ENCODE results near the gene PCNX1. TPM values are rescaled to one million over a fixed set of nuclear protein-coding genes. Genes with fewer than 3 reads are reported as not detected.
A peak's percentile ranks its signal among the peaks of the same experiment; 100 is the strongest.
"Not testable (repeated sequence)": the region's sequence is repeated elsewhere in the genome, so short reads cannot be mapped to it uniquely, and the experiment has no call there.

PCNX1 gene
- polyA plus RNA-seq, 3 donors = 40.4 to 56.2 (median 51.4) TPM

DNA sequence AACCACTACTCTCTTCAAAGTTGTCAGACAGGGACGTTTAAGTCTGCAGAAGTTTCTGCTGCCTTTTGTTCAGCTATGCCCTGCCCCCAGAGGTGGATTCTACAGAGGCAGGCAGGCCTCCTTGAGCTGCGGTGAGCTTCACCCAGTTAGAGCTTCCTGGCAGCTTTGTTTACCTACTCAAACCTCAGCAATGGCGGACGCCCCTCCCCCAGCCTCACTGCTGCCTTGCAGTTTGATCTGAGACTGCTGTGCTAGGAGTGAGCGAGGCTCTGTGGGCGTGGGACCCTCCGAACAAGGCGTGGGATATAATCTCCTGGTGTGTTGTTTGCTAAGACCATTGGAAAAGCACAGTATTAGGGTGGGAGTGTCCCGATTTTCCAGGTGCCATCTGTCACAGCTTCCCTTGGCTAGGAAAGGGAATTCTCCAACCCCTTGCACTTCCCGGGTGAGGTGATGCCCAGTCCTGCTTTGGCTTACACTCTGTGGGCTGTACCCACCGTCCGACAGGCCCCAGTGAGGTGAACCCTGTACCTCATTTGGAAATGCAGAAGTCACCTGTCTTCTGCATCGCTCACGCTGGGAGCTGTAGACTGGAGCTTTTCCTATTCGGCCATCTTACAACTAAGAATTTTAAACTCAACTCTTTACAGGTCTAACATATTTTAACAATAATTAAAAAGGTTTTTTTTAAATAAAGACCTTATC is 34.5 kb downstream of the PCNX1 start:
- DNase-seq (ENCODE audit: extremely low read depth in 1 of 11, low read depth in 9 of 11, low spot score in 4 of 11) = not testable (repeated sequence)

DNA sequence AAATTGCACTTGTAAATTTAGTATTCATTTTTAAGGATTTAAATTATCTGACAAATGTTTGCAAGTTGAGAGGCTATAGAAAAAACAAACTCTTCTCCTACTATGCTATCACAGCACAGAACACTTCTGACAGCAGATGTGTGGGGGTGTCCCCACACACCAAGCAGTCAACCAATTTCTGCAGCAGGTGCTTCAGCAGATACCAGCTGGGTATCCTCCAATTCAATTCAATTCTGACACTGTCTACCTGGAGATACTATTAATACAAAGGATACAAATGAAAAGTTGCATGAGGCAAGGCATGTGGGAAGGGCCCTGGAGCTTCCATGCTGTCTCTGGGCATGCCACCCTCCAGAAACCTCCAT is 35.1 kb downstream of the PCNX1 start:
- DNase-seq (ENCODE audit: extremely low read depth in 1 of 11, low read depth in 9 of 11, low spot score in 4 of 11) = no peak

DNA sequence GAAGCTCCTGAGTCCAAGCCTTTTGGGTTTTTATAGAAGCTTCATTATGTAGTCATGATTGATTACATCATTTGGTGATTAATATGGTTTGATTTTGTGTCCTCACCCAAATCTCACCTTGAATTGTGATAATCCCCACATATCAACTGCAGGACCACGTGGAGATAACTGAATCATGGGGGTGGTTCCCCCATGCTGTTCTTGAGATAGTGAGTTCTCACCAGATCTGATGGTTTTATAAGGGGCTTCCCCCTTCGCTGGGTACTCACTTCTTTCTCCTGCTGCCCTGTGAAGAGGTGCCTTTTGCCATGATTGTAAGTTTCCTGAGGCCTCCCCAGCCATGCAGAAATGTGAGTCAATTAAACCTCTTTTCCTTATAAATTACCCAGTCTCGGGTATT is 35.5 kb downstream of the PCNX1 start:
- not testable (repeated sequence) for DNase-seq (ENCODE audit: extremely low read depth in 1 of 11, low read depth in 9 of 11, low spot score in 4 of 11)

DNA sequence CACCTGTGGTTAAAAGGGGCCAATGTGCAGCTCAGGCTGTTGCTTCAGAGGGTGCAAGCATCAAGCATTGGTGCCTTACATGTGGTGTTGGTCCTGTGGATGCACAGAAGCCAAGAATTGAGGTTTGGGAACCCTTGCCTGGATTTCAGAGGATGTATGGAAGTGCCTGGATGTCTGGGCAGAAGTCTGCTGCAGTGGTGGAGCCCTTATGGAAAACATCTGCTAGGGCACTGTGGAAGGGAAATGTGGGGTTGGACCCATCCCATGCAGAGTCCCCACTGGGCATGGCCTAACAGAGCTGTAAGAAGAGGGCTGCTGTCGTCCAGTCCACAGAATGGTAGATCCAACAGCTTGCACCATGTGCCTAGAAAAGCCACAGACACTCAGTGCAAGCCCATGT is 36.6 kb downstream of the PCNX1 start:
- no peak for DNase-seq (ENCODE audit: extremely low read depth in 1 of 11, low read depth in 9 of 11, low spot score in 4 of 11)

DNA sequence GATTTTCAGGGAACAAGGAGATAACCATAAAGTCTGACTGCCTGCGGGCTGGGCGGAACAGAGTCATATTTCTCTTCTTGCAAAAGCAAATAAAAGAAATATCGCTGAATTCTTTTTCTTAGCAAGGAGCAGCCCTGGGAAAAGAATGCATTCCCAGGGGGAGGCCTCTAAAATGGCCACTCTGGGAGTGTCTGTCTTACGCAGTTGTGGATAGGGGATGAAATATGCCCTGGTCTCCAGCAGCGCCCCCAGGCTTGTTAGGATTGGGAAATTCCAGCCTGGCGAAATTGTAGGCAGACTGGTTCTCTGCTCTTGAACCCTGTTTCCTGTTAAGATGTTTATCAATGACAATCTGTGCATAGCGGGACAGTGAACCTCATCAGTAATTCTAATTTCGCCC is 40.5 kb downstream of the PCNX1 start:
- no peak for DNase-seq (ENCODE audit: extremely low read depth in 1 of 11, low read depth in 9 of 11, low spot score in 4 of 11)

DNA sequence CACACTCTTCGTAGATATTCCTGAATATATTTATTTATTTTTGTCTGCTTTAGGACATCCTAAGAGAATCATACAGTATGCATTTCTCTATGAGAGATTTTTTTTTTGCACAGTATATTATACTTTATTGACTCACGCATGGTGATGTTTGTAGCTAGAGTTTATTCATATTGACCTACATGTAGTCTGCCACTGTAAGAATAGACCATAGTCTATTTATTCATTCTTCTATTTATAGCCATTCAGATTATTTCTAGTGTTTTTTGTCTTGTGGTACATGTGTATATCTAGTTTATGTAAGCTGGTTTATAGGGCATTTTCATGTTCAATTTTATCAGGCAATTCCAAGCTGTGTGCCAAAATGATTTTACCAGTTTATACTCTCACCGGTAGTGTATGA is 45.2 kb downstream of the PCNX1 start:
- no peak for DNase-seq (ENCODE audit: extremely low read depth in 1 of 11, low read depth in 9 of 11, low spot score in 4 of 11)

DNA sequence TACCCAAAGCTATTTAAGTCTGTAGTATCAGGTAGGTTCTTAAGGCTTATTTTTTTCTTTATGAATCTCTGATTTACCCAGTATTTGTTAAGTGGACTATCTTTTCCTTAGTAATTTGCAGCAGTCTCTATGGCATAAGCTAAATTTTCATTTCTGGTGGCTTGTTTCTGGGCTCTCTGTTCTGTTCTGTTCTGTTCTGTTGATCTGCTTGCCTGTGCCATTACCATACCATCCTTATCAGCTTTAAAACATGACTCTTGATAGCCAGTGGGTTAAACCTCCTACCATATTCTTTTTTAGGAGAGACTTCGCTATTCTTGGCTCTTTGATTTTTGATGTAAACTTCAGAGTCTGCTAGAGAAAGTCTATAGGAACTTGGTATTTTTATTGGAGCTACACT is 46.8 kb downstream of the PCNX1 start:
- no peak for DNase-seq (ENCODE audit: extremely low read depth in 1 of 11, low read depth in 9 of 11, low spot score in 4 of 11)

DNA sequence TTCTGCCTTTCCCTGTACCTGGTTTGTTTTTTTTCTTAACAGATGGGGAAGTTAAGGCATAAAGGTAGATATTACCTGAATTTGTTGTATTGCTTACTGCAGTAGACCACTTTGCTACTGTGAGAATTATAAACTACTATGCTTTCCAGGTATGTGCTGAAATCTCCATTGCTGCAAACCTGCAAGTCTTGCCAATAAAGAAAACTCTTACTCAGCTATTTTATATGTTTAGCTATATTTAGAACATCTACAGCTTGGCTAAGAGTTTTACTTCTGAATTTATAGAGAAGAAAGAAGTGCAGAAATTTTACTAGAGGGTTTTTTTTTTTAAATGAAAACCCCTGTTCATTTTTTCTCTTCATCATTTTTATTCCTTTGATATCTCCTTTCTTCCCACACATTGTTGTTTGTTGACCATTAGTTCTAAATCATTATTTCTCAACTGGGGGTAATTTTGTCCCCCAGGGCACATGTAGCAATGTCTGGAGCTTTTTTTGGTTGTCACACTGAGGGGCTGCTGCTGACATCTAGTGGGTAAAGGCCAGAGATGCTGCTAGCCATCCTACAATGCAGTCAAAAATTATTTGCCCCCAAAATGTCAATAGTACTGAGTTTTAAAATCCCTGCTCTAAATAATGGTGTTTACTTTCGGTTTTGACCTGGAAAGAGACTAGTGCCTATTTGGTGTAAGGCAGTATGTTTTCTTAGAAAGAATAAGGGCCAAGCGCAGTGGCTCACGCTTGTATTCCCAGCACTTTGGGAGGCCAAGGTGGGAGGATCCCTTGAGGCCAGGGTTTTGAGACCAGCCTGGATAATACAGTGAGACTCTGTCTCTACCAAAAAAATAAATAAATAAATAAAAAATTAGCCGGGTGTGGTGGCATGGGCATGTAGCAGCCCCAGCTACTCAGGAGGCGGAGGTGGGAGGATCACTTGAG is 48.6 kb downstream of the PCNX1 start:
- DNase-seq (ENCODE audit: extremely low read depth in 1 of 11, low read depth in 9 of 11, low spot score in 4 of 11) = peak in 1 of 11 donors; percentile 1

DNA sequence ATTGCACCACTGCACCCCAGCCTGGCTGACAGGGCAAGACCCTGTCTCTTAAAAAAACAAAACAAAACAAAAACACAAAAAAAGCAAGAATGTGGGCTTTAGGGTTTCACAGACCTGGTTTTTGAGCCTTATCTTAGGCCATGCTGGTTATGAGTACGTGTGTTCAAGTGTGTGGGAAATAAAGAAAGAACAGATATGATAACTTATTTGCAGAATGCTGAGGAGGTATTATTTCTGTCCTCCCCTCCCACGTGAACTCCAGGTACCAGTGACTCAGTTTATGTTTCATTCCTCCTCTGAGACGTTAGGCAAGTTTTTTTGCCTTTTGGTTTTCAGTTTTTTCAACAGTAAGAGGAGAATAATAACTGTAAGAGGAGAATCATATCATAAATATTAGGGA is 49.3 kb downstream of the PCNX1 start:
- no peak for DNase-seq (ENCODE audit: extremely low read depth in 1 of 11, low read depth in 9 of 11, low spot score in 4 of 11)

DNA sequence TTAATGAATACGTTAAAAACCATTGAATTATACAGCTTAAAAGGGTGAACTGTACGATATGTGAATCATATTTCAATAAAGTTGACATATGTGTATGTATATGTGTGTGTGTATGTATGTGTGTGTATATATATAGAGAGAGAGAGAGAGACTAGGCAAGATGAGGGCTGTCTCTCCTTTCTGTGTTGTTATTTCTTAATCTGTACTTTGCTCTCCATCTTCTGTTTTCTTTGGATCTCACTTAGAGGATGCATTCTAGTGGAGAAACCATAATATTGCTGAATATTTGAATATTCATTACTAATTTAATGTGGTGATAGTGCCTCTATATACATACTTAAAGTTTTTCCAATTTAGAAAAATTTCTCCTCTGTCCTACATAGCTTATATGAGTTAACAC is 50.5 kb downstream of the PCNX1 start:
- no peak for DNase-seq (ENCODE audit: extremely low read depth in 1 of 11, low read depth in 9 of 11, low spot score in 4 of 11)

DNA sequence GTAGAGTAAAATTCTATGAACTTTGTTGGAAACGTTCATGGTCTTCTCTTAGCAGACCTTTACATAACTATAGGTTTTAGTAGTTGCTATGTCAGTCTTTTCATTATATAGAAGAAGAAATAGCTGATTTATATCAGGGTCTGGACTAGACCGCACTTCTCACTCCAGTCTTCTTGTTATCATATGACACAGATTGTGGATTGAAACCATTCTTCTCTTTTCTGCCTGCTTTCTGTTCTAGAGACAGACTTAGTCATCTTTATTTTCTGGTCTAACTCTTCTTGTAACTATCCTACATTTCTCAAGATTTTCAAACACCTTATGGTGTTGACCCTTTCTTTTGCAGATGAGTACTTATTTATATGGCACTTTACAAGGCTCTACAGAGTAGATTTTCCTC is 55.7 kb downstream of the PCNX1 start:
- no peak for DNase-seq (ENCODE audit: extremely low read depth in 1 of 11, low read depth in 9 of 11, low spot score in 4 of 11)

DNA sequence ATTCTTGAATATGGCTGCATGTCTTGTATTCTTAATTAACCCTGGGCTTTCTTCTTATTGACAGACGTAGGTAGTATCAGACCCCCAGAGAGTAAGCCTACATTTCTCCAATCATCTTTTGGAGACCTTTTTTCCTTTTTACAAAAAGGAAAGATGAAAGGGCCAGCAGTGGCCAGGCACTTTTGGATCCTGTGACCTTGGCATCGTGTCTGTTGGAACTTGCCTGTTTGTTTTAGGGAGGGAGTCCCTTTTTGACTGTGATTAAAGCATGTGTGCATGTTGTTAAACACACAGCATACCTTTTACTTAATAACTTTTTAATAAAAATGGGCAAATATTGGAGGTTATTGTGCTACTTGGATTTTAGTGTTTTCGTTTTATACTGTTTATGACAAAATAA is 57.2 kb downstream of the PCNX1 start:
- DNase-seq (ENCODE audit: extremely low read depth in 1 of 11, low read depth in 9 of 11, low spot score in 4 of 11) = no peak

DNA sequence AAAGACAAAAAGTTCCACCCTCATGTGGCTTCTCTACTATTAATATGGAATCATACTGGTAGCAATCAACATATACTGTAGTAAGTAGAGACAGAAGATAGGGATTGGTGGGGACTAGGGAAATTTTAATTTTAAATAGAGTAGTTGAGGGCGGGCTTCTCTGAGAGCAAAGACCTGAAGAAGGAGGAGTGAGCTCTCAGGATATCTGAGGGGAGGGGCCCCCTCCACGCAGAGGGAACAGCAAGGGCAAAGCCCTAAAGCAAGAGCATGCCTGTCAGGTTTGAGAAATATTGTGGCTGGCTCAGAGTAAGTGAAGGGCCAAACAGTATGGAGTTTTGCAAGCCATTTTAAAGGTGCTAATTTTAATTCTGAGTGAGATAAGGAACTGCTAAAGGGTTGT is 64.3 kb downstream of the PCNX1 start:
- DNase-seq (ENCODE audit: extremely low read depth in 1 of 11, low read depth in 9 of 11, low spot score in 4 of 11) = no peak

DNA sequence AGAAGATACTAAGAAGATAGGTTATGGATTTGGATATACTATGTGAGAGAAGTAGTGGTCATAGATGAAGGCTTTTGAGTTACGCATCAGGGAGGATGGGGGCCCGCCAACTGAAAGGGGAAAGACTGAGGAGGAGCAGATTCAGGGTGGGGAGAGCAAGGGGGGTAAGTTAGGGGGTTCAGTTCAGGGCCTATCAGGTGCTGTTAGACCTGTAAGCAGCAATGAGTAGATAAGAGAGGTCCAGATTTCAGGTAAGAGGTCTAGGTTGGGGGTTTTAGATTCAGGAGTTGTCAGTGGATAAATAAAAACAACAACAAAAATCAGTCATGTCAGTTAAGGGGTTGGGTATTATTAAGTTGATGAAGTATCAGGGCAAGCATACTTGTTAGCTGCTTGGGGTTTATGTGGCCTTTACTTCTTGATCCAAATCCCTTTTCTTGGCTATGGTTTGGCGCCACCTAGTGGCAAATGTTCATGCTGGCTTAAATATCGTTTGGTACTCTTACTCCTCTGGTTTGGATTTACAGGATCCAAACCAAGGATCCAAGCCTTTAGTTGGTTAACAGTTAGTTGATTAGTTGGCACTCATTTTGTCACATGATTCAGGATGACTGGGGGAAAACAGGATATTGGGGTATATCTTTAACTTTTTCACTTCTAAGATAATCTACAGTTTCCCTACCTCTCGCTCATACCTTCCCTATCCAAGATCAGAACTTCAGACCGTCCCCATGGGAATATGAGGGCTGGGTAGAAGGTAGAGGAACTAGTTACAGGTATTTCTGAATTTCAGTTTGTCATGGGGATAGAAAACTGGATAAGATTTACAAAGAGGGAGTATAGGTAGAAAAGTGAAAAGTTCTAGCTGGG is 65.1 kb downstream of the PCNX1 start:
- peak; percentile 67 to 88 (median 80) for DNase-seq (ENCODE audit: extremely low read depth in 1 of 11, low read depth in 9 of 11, low spot score in 4 of 11)

DNA sequence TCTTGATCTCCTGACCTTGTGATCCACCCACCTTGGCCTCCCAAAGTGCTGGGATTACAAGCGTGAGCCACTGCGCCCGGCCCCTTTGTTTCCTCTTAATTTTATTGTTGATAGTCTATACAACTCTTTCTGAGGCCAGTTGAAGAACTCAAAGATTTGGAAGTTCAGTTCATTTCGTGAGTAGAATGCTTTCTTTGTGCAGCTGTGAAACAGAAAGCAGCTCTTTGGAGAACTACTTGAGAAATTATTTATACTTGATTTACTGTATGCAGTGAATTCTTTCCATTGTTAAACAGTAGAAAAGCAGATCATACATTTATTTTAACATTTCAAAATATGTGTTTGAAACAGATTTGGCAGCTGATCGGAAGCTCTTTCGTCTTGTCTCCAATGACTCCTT is 69.3 kb downstream of the PCNX1 start:
- DNase-seq (ENCODE audit: extremely low read depth in 1 of 11, low read depth in 9 of 11, low spot score in 4 of 11) = no peak

DNA sequence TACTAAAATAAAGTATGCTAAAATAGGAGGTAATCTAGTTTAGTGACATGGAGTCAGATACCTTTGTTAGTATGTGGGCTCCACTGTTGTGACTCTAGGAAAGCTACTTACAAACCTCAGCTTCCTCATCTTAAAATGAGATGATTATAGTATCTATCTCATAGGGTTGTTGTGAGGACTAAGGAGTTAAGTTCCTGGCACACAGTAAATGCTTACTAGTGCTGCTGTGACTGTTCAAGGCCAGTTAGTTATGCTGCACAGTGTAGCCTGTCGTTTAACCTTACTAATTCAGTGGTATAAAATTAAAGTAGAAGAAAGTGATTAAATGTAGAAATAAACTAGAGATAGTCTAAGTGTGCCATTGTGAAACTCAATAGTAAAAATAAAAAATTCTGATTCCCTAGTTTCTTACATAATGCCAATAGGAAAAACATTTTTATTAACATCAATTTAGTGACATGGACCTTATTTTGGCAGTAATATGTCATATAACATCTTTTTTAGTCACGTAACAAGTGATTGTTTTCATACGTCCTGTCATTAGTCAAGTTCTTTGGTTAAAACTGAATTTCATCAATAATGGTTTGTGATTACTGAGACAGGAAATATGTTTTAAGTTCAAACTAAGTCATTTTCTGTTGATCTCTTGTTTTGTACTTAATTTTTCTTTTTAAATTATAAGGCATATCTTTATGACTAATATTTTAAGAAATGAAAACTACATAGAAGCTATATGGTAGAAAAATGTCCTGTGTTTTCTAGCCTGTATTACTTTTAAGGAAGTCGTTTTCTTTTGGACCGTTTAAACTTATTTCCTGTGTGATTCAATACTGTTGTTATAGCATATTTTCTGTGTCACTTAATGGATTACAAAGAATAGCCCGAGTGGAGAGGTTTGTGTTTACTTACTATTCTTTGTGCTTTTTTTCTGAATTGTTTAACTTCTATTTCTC is 74.0 kb downstream of the PCNX1 start:
- no peak for DNase-seq (ENCODE audit: extremely low read depth in 1 of 11, low read depth in 9 of 11, low spot score in 4 of 11)

DNA sequence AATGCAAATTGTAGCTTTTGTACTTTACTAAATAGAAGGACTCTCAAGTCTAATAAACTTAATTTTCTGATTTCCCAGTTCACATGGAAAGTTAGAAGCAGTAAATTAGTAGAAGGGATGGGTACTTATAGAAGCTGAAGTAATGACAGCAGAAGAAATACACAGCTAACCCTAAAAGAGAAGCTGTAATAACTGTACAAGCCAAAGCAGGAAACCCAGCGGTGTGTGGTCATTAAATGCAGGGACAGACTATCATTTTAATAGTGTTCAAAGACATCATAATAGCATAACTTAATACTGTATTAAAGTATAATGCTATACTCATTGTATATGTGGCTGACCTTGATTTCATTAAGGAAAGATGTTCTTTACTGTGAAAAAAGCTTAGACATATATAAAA is 74.9 kb downstream of the PCNX1 start:
- no peak for DNase-seq (ENCODE audit: extremely low read depth in 1 of 11, low read depth in 9 of 11, low spot score in 4 of 11)

DNA sequence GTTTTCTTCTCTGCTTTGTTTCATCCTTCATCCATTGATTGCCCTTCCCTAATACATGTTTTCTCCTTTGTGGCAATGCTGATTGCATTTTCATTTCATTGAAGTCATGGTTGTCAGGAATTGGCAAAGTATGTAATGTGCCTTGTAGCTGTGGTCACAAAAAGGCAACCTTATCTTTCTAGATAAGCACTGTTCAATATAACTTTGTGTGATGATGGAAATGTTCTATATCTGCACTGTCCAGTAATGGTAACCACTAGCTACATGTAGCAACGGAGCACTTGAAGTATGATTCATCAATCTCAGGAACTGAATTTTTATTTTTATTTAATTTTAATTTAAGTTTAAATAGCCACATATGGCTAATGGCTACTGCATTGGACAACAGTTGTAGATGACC is 79.8 kb downstream of the PCNX1 start:
- DNase-seq (ENCODE audit: extremely low read depth in 1 of 11, low read depth in 9 of 11, low spot score in 4 of 11) = no peak

DNA sequence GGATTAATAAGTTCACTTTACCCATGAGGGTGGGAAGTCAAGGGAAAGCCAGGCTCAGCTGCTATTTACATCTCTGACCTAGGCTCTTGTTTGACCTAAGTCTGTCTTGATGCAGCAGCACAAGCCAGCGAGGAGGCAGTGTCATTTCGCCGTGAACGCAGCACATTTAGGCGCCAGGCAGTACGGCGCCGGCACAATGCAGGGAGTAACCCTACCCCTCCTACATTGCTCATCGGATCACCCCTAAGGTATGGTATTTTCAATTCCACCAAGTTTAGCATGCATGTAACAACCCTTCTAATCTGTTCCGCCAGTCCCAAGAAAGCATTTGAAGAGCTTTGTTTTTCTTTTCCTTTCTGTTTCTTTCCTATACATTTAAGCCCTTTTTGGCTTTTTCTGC is 81.2 kb downstream of the PCNX1 start:
- no peak for DNase-seq (ENCODE audit: extremely low read depth in 1 of 11, low read depth in 9 of 11, low spot score in 4 of 11)
